ENCODE results near the gene ACTN4.
A peak's percentile ranks its signal among the peaks of the same experiment; 100 is the strongest.

DNA sequence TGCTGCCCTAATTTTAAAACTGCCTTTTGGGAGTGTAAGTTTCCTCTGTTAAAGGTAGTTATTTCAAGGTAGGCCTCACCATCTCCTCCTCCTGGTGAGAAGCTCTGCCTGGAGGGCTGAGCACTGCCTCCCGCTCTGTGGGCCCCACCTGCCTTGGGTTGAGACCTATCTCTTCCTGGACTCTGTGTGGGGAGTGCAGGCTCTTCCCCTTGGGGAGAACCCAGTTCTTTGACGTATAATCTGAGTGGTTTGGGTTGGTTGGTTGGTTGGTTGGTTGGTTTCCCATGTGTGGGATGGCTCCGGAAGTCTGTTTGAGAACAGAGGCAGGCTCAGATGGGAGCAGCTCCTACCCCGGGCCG lies 39.1 kb downstream of the ACTN4 start:
- TF ChIP-seq POLR2AphosphoS5 (IDR thresholded peaks at IDR 0.05; ENCODE audit: low read depth, low read length) (peak; percentile 37; the same call in 1 of the 2 replicates), POLR2A (IDR thresholded peaks at IDR 0.05; ENCODE audit: low read depth, low read length) (0 out of 2 replicates have a peak, but pooled peaks have one; percentile 51)

Data from GM12892 (cell line).